GM19372 (cell line): ENCODE measurements around the gene MSTO1.
"Not testable (repeated sequence)": the region's sequence is repeated elsewhere in the genome, so short reads cannot be mapped to it uniquely, and the experiment has no call there.

ENCODE experiments used
- ATAC-seq: cut with Tn5 transposase; IDR thresholded peaks from one replicate; pipeline ENCODE4 v1.9.1; 2021; ENCODE audit warnings: mild to moderate bottlenecking, low read depth, moderate library complexity; ENCODE audit not compliant: unreplicated experiment

The MSTO1 gene

DNA sequence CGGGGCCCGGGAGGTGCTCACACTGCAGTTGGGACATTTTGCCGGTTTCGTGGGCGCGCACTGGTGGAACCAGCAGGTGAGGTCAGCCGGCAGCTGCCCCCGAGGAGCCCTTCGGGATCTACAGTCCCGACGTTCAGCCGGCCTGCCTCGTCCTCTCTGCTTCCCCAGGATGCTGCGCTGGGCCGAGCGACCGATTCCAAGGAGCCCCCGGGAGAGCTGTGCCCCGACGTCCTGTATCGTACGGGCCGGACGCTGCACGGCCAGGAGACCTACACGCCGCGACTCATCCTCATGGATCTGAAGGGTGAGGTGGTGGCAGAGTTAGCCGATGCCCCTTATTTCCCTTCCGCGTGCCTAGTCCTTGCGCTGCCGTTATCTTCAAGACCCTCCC is 234 bp downstream of the MSTO1 start:
- peak; percentile 23 for ATAC-seq

GRCh38 chr1:155613226-155613625 is 3.2 kb downstream of the MSTO1 start:
- ATAC-seq: not testable (repeated sequence)

DNA sequence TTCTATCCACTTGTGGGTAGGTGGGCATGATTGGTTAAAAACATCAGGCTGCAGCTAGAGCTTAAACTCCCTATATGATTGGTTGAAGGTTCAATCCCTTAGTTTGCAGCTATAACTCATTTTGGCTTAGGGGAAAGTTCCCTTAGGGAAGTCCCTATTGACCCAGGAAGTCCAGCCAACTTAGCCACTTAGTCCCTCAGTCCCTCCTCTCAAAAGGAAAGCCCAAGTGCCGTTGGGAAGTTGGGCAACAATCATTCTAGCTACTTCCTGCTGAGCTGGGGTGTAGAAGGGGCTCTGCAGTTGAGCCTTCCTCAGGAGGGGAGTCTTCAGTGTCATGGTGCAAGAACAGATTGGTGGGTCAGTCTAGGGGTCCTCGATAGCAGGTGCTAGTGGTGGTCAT is 12.2 kb downstream of the MSTO1 start:
- no peak for ATAC-seq

DNA sequence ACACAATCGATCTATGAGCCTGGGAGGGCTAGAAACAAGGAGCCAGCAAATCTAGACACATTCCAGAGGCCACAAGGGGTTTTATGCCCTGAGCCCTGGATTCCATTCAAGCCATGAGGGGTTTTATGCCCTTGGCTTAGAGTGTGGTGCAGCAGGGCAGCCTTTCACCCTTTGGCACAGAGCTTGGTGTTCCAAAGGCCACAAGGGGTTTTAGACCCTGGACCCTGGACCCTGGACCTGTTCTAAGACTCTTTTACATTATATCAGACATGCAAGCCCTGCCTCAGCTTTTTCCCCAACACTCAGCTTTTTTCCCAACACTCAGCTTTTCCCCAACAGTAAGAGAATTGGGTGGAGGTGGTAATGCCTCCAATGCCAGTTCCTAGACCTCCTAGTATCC is 13.3 kb downstream of the MSTO1 start:
- no peak for ATAC-seq

DNA sequence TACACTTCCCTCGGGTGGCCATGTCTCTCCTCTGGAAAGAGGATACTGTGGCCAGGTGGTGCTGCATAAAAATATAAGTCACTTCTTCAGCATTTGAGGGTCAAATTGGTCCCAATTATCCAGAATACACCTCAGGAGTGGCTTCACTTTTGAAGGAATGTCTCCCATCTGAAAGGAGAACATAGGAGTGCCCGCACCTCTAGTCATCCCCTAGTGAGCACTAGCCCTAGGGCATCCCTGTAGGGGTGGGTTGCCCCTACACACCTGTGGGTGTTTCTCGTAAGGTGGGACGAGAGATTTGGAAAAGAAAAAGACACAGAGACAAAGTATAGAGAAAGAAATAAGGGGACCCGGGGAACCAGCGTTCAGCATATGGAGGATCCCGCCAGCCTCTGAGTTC is 16.4 kb downstream of the MSTO1 start:
- ATAC-seq: not testable (repeated sequence)

- no peak for ATAC-seq
These were observed 26.6 kb downstream of the MSTO1 start for GRCh38 chr1:155636397-155637153.

GRCh38 chr1:155640367-155640766 is 30.3 kb downstream of the MSTO1 start:
- no peak for ATAC-seq

GRCh38 chr1:155642559-155643180 is 32.7 kb downstream of the MSTO1 start:
- ATAC-seq: not testable (repeated sequence)

- no peak for ATAC-seq
These were observed 33.2 kb downstream of the MSTO1 start for GRCh38 chr1:155643230-155643629.

DNA sequence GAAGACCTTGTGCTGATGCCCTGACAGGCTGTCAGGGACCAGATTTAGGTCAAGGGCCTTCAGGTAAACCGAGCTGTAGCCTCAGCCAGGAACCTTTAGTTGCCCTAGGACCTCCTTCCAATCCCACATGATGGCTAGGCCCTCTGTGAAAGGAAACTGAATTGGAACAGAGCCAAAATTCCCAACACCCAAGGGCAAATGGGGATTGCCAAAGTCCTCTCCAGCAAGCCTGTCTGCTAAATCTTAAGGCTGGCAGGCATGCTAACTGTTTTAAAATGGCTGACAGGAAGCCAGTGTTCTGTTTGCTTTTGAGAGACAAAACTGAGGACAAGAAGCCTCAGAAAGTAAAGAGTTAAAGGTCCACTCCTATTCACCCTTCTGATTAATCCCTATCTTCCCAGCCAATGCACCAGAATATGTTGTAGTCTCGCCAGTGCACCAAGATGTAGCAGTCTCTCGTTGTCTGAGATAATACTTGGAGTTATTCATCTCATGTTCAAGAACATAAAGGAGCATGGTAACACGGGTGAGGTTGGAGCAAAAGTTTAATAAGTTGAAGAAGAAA is 35.1 kb downstream of the MSTO1 start:
- no peak for ATAC-seq

- ATAC-seq: no peak
These were observed 35.6 kb downstream of the MSTO1 start for GRCh38 chr1:155645648-155646047.

- ATAC-seq: no peak
These were observed 36.3 kb downstream of the MSTO1 start for GRCh38 chr1:155646307-155646706.

- ATAC-seq: no peak
These were observed 38.5 kb downstream of the MSTO1 start for GRCh38 chr1:155648207-155649147.

DNA sequence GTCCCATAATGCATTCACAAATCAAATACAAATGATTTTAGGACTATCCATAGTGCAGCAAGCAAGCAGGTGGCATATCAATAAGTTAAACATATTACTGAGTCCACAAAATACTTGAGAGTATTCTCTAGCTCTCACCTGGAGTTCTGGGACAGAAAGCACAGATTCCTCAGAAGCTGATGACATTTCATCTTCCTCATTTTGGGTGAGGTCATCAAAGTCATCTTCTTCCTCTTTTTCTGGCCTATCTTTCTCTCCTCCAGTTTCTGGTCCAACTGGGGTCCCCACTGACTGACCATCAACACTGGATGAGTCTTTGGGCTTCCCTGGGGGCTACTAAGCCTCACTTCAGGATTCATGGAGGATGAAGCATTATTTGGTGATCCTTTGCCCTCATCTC is 39.7 kb downstream of the MSTO1 start:
- no peak for ATAC-seq

DNA sequence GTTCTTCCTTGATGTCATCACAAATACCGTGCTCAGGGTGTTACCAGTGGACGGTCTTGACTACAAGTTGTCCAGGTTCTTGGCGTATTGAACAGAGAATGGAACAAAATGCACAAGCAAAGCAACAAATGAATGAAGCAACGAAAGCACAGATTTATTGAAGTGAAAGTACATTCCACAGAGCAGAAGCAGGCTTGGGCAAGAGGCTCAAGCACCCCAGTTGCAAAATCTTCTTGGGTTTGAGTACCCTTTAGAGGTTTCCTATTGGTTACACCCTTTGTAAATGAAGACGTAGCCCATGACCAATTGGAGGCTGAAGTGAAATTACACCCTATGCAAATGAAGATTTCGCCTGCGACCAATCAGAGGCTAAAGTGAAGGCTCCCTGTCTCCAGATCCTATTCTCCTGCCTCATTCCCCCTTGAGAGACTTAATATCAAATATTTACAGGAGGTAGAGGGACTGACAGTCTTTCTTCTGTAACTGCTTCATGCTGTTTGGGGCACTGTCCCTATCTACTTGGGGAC is 40.3 kb downstream of the MSTO1 start:
- ATAC-seq: no peak

- no peak for ATAC-seq
These were observed 42.0 kb downstream of the MSTO1 start for GRCh38 chr1:155651861-155652661.

- no peak for ATAC-seq
These were observed 42.9 kb downstream of the MSTO1 start for GRCh38 chr1:155652951-155653350.

DNA sequence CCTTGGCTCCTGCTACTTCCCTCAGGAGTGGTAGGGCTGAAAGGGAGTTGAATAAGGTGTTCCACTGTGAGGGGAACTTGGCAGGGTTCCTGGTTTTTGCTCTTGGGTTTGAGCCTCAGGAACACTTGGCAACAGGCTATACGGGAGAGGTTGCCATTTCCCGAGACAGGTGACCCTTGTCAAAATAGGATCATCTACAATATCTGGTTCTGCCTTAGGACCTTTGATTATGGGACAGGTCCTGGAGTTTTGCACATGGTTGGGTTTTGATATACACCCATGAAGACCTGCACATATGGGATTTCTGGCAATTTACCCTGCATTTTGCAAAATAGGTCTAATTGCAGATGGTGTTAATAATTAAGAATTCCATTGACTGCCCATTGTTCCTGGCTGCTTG is 47.4 kb downstream of the MSTO1 start:
- ATAC-seq: no peak

GRCh38 chr1:155661239-155661638 is 51.2 kb downstream of the MSTO1 start:
- not testable (repeated sequence) for ATAC-seq
